Breast epithelium (tissue), 3 donors: ENCODE results near the gene METTL14.

Experiments used
- CTCF ChIP-seq, 3 donors: fragments of 450-650 bp; IDR thresholded peaks; one replicate each; pipeline ENCODE4 v1.5.1; 2016 to 2017; ENCODE audit warnings: antibody characterized with exemption in 3 of 3, mild to moderate bottlenecking in 3 of 3, moderate library complexity in 3 of 3
- POLR2A ChIP-seq: fragments of 450-650 bp; IDR thresholded peaks from one replicate; pipeline ENCODE4 v1.6.1; 2016; ENCODE audit warnings: antibody characterized with exemption, mild to moderate bottlenecking, moderate library complexity
- POLR2AphosphoS5 ChIP-seq, 3 donors: sonication (generic); formaldehyde crosslinking; IDR thresholded peaks; one replicate each; pipeline ENCODE4 v1.6.1; 2017; ENCODE audit warnings: antibody characterized with exemption in 3 of 3

GRCh38 chr4:118718511-118719170 lies 33.4 kb downstream of the METTL14 start:
- TF ChIP-seq CTCF (IDR thresholded peaks at IDR 0.05) (no peak), POLR2A (no peak), POLR2AphosphoS5 (IDR thresholded peaks at IDR 0.05) (no peak)
